HEK293 (cell line): ENCODE data around the gene NR3C1.
A peak's percentile ranks its signal among the peaks of the same experiment; 100 is the strongest.

Experiments
- CTCF ChIA-PET: fragments of 350-600 bp; formaldehyde crosslinking; extraction: SDS; loops from one replicate; lab custom pipeline; 2021; ENCODE audit warnings: antibody characterized with exemption; lab: Yijun Ruan, JAX
- POLR2A ChIA-PET: fragments of 300-600 bp; formaldehyde crosslinking; extraction: SDS; loops from one replicate; lab custom pipeline; 2020; ENCODE audit warnings: antibody characterized with exemption, inconsistent platforms; lab: Yijun Ruan, JAX
- H3K27ac ChIP-seq: fragments of 200-500 bp; sonication (Bioruptor generic); 2 replicates; pipeline ENCODE4 v1.5.1; 2014; ENCODE audit warnings: low read depth, low read length, control low read depth, inconsistent platforms; ENCODE audit errors: extremely low read depth
- H3K36me3 ChIP-seq, 2 experiments: fragments of 200-500 bp in 1 of 2; sonication (Bioruptor generic) in 1 of 2; 1 replicate in 1 of 2; 2 replicates in 1 of 2; pipeline ENCODE4 v1.5.1; 2014 to 2017; ENCODE audit warnings: inconsistent platforms in 2 of 2, low read length in 2 of 2; ENCODE audit not compliant: control insufficient read depth in 2 of 2, insufficient read depth in 1 of 2
- H3K4me1 ChIP-seq: fragments of 200-500 bp; sonication (Bioruptor generic); 2 replicates; pipeline ENCODE4 v1.5.1; 2014; ENCODE audit warnings: mild to moderate bottlenecking, low read length, inconsistent platforms; ENCODE audit not compliant: control insufficient read depth, insufficient read depth
- H3K4me3 ChIP-seq: 2 replicates; pipeline ENCODE4 v1.5.1; 2011; ENCODE audit warnings: low read depth, mild to moderate bottlenecking, control low read depth, low read length, moderate library complexity
- H3K9me3 ChIP-seq: fragments of 200-500 bp; sonication (Bioruptor generic); 2 replicates; pipeline ENCODE4 v1.5.1; 2014; ENCODE audit warnings: low read depth, low read length, inconsistent platforms; ENCODE audit not compliant: control insufficient read depth, insufficient read depth
- BCL11A ChIP-seq: fragments of 450-650 bp; formaldehyde crosslinking; IDR thresholded peaks from 2 replicates; pipeline ENCODE4 v1.5.1; 2016; ENCODE audit warnings: low read depth, missing biosample characterization, missing genetic modification characterization
- HOXA7 ChIP-seq: sonication (generic); formaldehyde crosslinking; IDR thresholded peaks from 2 replicates; pipeline ENCODE4 v1.8.1; 2022; ENCODE audit warnings: missing genetic modification reagents, borderline replicate concordance
- SP3 ChIP-seq: fragments of 450-650 bp; formaldehyde crosslinking; IDR thresholded peaks from 2 replicates; pipeline ENCODE4 v1.5.1; 2016; ENCODE audit warnings: missing biosample characterization, missing genetic modification characterization
- WT1 ChIP-seq: fragments of 450-650 bp; formaldehyde crosslinking; IDR thresholded peaks from 2 replicates; pipeline ENCODE4 v1.5.1; 2016; ENCODE audit warnings: missing biosample characterization, missing genetic modification characterization
- ZBTB10 ChIP-seq: fragments of 450-650 bp; formaldehyde crosslinking; IDR thresholded peaks from 2 replicates; pipeline ENCODE4 v1.5.1; 2016; ENCODE audit warnings: missing biosample characterization, missing genetic modification characterization
- ZNF133 ChIP-seq: fragments of 450-650 bp; formaldehyde crosslinking; IDR thresholded peaks from 2 replicates; pipeline ENCODE4 v1.5.1; 2016; ENCODE audit warnings: missing biosample characterization, missing genetic modification characterization
- ZNF140 ChIP-seq: fragments of 450-650 bp; formaldehyde crosslinking; IDR thresholded peaks from 2 replicates; pipeline ENCODE4 v1.5.1; 2016; ENCODE audit warnings: missing biosample characterization, missing genetic modification characterization
- ZNF223 ChIP-seq: fragments of 450-650 bp; formaldehyde crosslinking; IDR thresholded peaks from 2 replicates; pipeline ENCODE4 v1.5.1; 2016; ENCODE audit warnings: missing biosample characterization, missing genetic modification characterization
- ZNF324 ChIP-seq: fragments of 450-650 bp; formaldehyde crosslinking; IDR thresholded peaks from 2 replicates; pipeline ENCODE4 v1.5.1; 2016; ENCODE audit warnings: missing biosample characterization, missing genetic modification characterization
- ZNF37A ChIP-seq: fragments of 450-650 bp; IDR thresholded peaks from 2 replicates; pipeline ENCODE4 v1.5.1; 2018; ENCODE audit warnings: missing biosample characterization, missing genetic modification characterization
- ZNF391 ChIP-seq: fragments of 450-650 bp; formaldehyde crosslinking; IDR thresholded peaks from 2 replicates; pipeline ENCODE4 v1.5.1; 2016; ENCODE audit warnings: low read depth, missing biosample characterization, missing genetic modification characterization, borderline replicate concordance
- ZNF404 ChIP-seq: fragments of 450-650 bp; formaldehyde crosslinking; IDR thresholded peaks from 2 replicates; pipeline ENCODE4 v1.5.1; 2017; ENCODE audit warnings: missing biosample characterization, missing genetic modification characterization
- ZNF416 ChIP-seq: fragments of 450-650 bp; formaldehyde crosslinking; IDR thresholded peaks from 2 replicates; pipeline ENCODE4 v1.5.1; 2016; ENCODE audit warnings: missing biosample characterization, missing genetic modification characterization
- ZNF423 ChIP-seq: fragments of 450-650 bp; formaldehyde crosslinking; IDR thresholded peaks from 2 replicates; pipeline ENCODE4 v1.5.1; 2016; ENCODE audit warnings: missing biosample characterization, missing genetic modification characterization
- ZNF544 ChIP-seq: fragments of 450-650 bp; formaldehyde crosslinking; IDR thresholded peaks from 2 replicates; pipeline ENCODE4 v1.5.0; 2017; ENCODE audit warnings: missing biosample characterization, missing genetic modification characterization
- ZNF561 ChIP-seq: fragments of 450-650 bp; IDR thresholded peaks from 2 replicates; pipeline ENCODE4 v1.5.1; 2018; ENCODE audit warnings: missing biosample characterization, missing genetic modification characterization, borderline replicate concordance
- ZNF600 ChIP-seq: fragments of 450-650 bp; formaldehyde crosslinking; IDR thresholded peaks from 2 replicates; pipeline ENCODE4 v1.5.1; 2016; ENCODE audit warnings: missing biosample characterization, missing genetic modification characterization
- ZNF621 ChIP-seq: fragments of 450-650 bp; formaldehyde crosslinking; IDR thresholded peaks from 2 replicates; pipeline ENCODE4 v1.5.1; 2017; ENCODE audit warnings: missing biosample characterization, missing genetic modification characterization
- ZNF626 ChIP-seq: fragments of 450-650 bp; sonication (Bioruptor Pico); formaldehyde crosslinking; IDR thresholded peaks from 2 replicates; pipeline ENCODE4 v1.5.1; 2018; ENCODE audit warnings: missing biosample characterization, missing genetic modification characterization, inconsistent platforms
- TF ChIP-seq, protein P1 (sequence below): fragments of 450-650 bp; IDR thresholded peaks from 2 replicates; pipeline ENCODE4 v1.5.1; 2018; ENCODE audit warnings: missing biosample characterization, missing genetic modification characterization
- TF ChIP-seq, protein P2 (sequence below): fragments of 450-650 bp; formaldehyde crosslinking; IDR thresholded peaks from 2 replicates; pipeline ENCODE4 v1.5.1; 2017; ENCODE audit warnings: missing biosample characterization, missing genetic modification characterization

The NR3C1 gene

GRCh38 chr5:143403593-143404415, at the start of gene NR3C1 (continued):
- TF ChIP-seq HOXA7 (CRISPR knock-in tag) (no peak), ZNF600 (peak; percentile 58; the same call in 1 of the 2 replicates), ZNF391 (tag by site-specific recombination) (no peak)

- POLR2A ChIA-PET, result no interaction called here
- Histone ChIP-seq H3K9me3 (no peaks in the 10 kb centered on the region), H3K4me3 (no peak overlapping the region), H3K36me3 (no peaks in the 10 kb centered on the region)
- CTCF ChIA-PET, result interaction anchor here (0.8 to 1.2 kb wide), 2 partner anchors 11 to 13 kb away, joined by 4 to 5 read pairs; no protein-coding TSS in a partner anchor
- TF ChIP-seq, protein P1, sequence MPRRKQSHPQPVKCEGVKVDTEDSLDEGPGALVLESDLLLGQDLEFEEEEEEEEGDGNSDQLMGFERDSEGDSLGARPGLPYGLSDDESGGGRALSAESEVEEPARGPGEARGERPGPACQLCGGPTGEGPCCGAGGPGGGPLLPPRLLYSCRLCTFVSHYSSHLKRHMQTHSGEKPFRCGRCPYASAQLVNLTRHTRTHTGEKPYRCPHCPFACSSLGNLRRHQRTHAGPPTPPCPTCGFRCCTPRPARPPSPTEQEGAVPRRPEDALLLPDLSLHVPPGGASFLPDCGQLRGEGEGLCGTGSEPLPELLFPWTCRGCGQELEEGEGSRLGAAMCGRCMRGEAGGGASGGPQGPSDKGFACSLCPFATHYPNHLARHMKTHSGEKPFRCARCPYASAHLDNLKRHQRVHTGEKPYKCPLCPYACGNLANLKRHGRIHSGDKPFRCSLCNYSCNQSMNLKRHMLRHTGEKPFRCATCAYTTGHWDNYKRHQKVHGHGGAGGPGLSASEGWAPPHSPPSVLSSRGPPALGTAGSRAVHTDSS (tag by site-specific recombination), result no peak
- TF ChIP-seq ZNF561 (tag by site-specific recombination), result no peak
- no peak for TF ChIP-seq ZNF324
- TF ChIP-seq ZNF404 (tag by site-specific recombination), result no peak
- TF ChIP-seq SP3 (tag by site-specific recombination), result no peak
- no peak for TF ChIP-seq ZBTB10 (tag by site-specific recombination)
- TF ChIP-seq WT1 (tag by site-specific recombination), result no peak
- TF ChIP-seq ZNF626, result no peak
- TF ChIP-seq, protein P2, sequence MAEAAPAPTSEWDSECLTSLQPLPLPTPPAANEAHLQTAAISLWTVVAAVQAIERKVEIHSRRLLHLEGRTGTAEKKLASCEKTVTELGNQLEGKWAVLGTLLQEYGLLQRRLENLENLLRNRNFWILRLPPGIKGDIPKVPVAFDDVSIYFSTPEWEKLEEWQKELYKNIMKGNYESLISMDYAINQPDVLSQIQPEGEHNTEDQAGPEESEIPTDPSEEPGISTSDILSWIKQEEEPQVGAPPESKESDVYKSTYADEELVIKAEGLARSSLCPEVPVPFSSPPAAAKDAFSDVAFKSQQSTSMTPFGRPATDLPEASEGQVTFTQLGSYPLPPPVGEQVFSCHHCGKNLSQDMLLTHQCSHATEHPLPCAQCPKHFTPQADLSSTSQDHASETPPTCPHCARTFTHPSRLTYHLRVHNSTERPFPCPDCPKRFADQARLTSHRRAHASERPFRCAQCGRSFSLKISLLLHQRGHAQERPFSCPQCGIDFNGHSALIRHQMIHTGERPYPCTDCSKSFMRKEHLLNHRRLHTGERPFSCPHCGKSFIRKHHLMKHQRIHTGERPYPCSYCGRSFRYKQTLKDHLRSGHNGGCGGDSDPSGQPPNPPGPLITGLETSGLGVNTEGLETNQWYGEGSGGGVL (tag by site-specific recombination), result no peak
- no peak for TF ChIP-seq BCL11A (tag by site-specific recombination)
- no peak for TF ChIP-seq ZNF416 (tag by site-specific recombination)
- no peak for TF ChIP-seq ZNF223 (tag by site-specific recombination)
- no peak for TF ChIP-seq ZNF423
- no peak for TF ChIP-seq ZNF391 (tag by site-specific recombination)
- TF ChIP-seq ZNF37A (tag by site-specific recombination), result no peak
- TF ChIP-seq ZNF621, result no peak
- TF ChIP-seq ZNF133 (tag by site-specific recombination), result no peak
- no peak for TF ChIP-seq ZNF544 (tag by site-specific recombination)
- no peak for TF ChIP-seq ZNF140
- TF ChIP-seq, all 188 proteins: peak for 0
- Histone ChIP-seq H3K4me1 (no peaks in the 10 kb centered on the region), H3K27ac (no peak overlapping the region)
These were observed 46.3 kb upstream of the NR3C1 start for GRCh38 chr5:143449772-143450171.
